Nasal cavity respiratory epithelium epithelial cell of viscerocranial mucosa (primary cell): ENCODE results near the gene IGSF23. TPM values are rescaled to one million over a fixed set of nuclear protein-coding genes. Genes with fewer than 3 reads are reported as not detected.

ENCODE experiments used
- total RNA-seq: library from RNA; depleted of rRNA; stranded (reverse); fragments of >200 nt; gene quantifications from 2 replicates; pipeline ENCODE4 v1.2.3, GENCODE V29; 2014

IGSF23 gene
- total RNA-seq, result not detected in 2 replicates

GRCh38 chr19:44613295-44614178 is at the start of gene IGSF23:
Gene IGSF23, plus strand, starts transcription at chr19:44613563. Its CDS starts 83 bp downstream, at chr19:44613646.

GRCh38 chr19:44643605-44644401 is 30.4 kb downstream of the IGSF23 start, which contains the start of gene PVR:
Gene PVR, plus strand, starts transcription at chr19:44643910. Its CDS starts 187 bp downstream, at chr19:44644097.

GRCh38 chr19:44671400-44671799 is 58.0 kb downstream of the IGSF23 start, which contains the start of gene CEACAM19:
Gene CEACAM19, plus strand, starts transcription at chr19:44671482. Its CDS starts 450 bp downstream, at chr19:44671932.

Other genes starting within 250 kb of the IGSF23 start
- gene ZNF285, start 212.0 kb upstream of the IGSF23 start, total RNA-seq, result 4.4 and 8.2 TPM in 2 replicates
- 15.4 and 18.9 TPM in 2 replicates for gene ZNF229, start 165.1 kb upstream of the IGSF23 start, total RNA-seq
- 5.1 and 8.5 TPM in 2 replicates for gene ZNF180, start 113.0 kb upstream of the IGSF23 start, total RNA-seq
- gene CEACAM20, start 83.9 kb upstream of the IGSF23 start, total RNA-seq, result not detected in 2 replicates
- gene PVR, start 30.3 kb downstream of the IGSF23 start, total RNA-seq, result 158 and 166 TPM in 2 replicates
- gene CEACAM19, start 57.9 kb downstream of the IGSF23 start, total RNA-seq, result 2.4 and 6.3 TPM in 2 replicates
- not detected in 2 replicates for gene CEACAM16, start 85.6 kb downstream of the IGSF23 start, total RNA-seq
- gene BCL3, start 135.1 kb downstream of the IGSF23 start, total RNA-seq, result 2.7 and 21.6 TPM in 2 replicates
- 59.5 and 120 TPM in 2 replicates for gene CBLC, start 164.3 kb downstream of the IGSF23 start, total RNA-seq
- gene BCAM, start 195.5 kb downstream of the IGSF23 start, total RNA-seq, result 26.0 and 61.4 TPM in 2 replicates
- gene NECTIN2, start 232.7 kb downstream of the IGSF23 start, total RNA-seq, result 49.9 and 65.4 TPM in 2 replicates